Peyer's patch (tissue), 4 donors: ENCODE data around the gene RNF5. TPM values are rescaled to one million over a fixed set of nuclear protein-coding genes. Genes with fewer than 3 reads are reported as not detected.
A peak's percentile ranks its signal among the peaks of the same experiment; 100 is the strongest.

Source experiments
- DNase-seq, 3 donors: peaks; one replicate each; pipeline ENCODE4 v3.0.0-alpha.2; 2017 to 2019
- H3K27ac ChIP-seq, 4 donors: fragments of 200-600 bp; sonication (generic); one replicate each; pipeline ENCODE4 v1.5.1; 2016 to 2019
- H3K27me3 ChIP-seq, 2 donors: fragments of 200-600 bp; sonication (generic); one replicate each; pipeline ENCODE4 v1.5.1; 2019
- H3K36me3 ChIP-seq, 3 donors: fragments of 200-600 bp; sonication (generic); one replicate each; pipeline ENCODE4 v1.5.1; 2016 to 2019
- H3K4me1 ChIP-seq, 4 donors: fragments of 200-600 bp; sonication (generic); one replicate each; pipeline ENCODE4 v1.5.1; 2016 to 2019
- H3K4me3 ChIP-seq, 4 donors: fragments of 200-600 bp; sonication (generic); 1 replicate in 3 of 4; 2 replicates in 1 of 4; pipeline ENCODE4 v1.5.1; 2016 to 2019; ENCODE audit warnings: mild to moderate bottlenecking in 1 of 4
- H3K9me3 ChIP-seq, 4 donors: fragments of 200-600 bp; sonication (generic); one replicate each; pipeline ENCODE4 v1.5.1; 2016 to 2019; ENCODE audit warnings: mild to moderate bottlenecking in 1 of 4
- CTCF ChIP-seq, 6 experiments: fragments of 450-650 bp in 4 of 6; fragments of 200-600 bp in 2 of 6; sonication (generic) in 1 of 6; IDR thresholded peaks; one replicate each; pipeline ENCODE4 v1.5.1; 2017 to 2019; ENCODE audit warnings: antibody characterized with exemption in 6 of 6, mild to moderate bottlenecking in 3 of 6, moderate library complexity in 1 of 6
- POLR2A ChIP-seq, 2 donors: fragments of 450-650 bp; IDR thresholded peaks; one replicate each; pipeline ENCODE4 v1.5.1; 2017; ENCODE audit warnings: antibody characterized with exemption in 2 of 2, mild to moderate bottlenecking in 2 of 2, moderate library complexity in 2 of 2
- total RNA-seq, 4 donors: library from RNA; depleted of rRNA; stranded (reverse); fragments of >200 nt; gene quantifications; one replicate each; pipeline ENCODE4 v1.1.0, GENCODE V29; 2016

RNF5 gene
- total RNA-seq, 4 donors from 2014 or later = 84.2 to 199 (median 115) TPM

DNA sequence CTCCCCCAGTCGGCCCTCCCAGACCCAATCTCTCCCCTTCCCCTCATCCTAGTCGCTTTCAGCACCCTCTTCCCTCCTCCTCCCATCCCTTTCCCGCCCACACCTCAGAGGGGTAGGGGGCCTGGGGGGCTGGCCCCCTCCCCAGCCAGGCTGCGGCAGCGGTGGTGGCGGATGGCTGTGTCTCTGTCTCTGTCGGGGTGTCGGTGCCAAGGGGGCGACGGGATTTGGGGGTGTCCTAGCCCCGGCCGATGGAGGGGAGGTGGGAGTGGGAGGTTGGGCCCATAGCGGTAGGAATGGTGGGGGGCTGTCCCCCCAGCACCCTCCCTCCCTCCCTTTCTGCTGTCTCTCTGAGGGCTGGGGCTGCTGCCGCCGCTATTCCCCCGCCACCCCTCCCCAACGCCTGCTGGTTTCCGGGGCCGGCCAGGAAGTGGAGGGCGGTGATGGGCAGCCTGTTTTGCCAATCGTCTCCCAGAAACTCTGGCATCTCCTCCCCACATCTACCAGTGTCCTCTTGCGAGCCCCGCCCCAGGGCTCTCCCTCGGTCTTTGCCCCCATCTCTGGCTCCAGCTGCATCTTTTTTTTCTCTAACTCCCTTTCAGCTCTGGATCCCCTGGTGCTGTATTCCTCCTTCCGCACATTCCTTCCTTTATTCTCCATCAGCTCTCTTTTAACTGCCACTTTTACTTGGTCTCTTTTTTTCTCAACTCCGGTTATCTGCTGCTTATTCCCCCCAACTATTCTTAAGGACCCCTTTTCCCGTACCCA is 2.3 kb upstream of the RNF5 start, which contains the start of gene AGPAT1:
Gene AGPAT1 (minus strand): TSS at position 374 of the 765 bp plus-strand sequence. CDS start 4,588 bp downstream, outside the sequence.
- peak within 1 kb of the TSS; percentile 88 to 98 (median 94) for H3K27ac ChIP-seq
- H3K27me3 ChIP-seq = no peaks in the 10 kb centered on the region

DNA sequence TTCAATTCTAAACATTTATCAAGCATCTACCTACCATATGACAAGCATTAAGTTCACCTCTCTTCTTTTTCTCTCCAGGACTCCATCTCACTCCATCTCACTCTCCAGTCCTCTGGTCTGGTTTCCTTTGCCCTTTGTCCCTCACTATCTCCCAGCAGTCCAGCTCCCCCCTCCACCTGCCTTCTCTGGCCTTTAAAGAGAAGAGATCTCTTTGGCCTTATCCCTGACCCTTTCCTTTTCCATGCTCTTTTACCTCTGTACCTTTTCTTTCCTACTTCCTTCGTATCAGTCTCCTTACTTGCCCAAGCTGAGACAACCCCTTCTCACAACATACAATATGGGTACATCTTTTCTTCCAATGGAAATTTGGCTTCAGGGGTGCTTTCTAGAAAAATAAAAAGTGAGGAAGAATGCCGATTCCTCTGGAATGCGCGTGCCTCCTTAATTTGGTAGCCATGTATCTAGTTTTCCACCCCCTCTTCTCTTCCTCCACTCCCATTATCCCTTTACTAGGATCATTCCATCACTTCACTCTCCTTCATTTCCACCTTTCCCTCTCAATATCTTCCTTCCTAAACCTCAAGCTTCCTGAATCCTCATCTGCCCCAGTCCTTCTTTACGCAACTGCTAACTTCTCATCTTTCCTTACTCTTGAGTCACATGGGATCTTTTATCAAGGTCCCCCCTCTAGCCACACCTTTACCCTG is 1.6 kb upstream of the RNF5 start:
- H3K9me3 ChIP-seq = no peaks in the 10 kb centered on the region
- peaks cover 0 to 21% (median 0%) of the 10 kb centered on the region in 3 donors for H3K36me3 ChIP-seq
- peak overlapping the region; percentile 50 to 95 (median 76) for H3K4me3 ChIP-seq
- TF ChIP-seq POLR2A (IDR thresholded peaks at IDR 0.05) = no peak
- no peak for TF ChIP-seq CTCF (IDR thresholded peaks at IDR 0.05)
- H3K4me1 ChIP-seq = peaks cover 0 to 45% (median 13%) of the 10 kb centered on the region in 4 donors
- H3K27ac ChIP-seq = peak overlapping the region; percentile 88 to 98 (median 94)
- no peak for DNase-seq
- H3K27me3 ChIP-seq = no peaks in the 10 kb centered on the region

More for the DNA sequence above, 2.3 kb upstream of the RNF5 start, which contains the start of gene AGPAT1:
- peaks cover 0 to 37% (median 13%) of the 10 kb centered on the region in 4 donors for H3K4me1 ChIP-seq
- H3K36me3 ChIP-seq = peaks cover 0 to 17% (median 0%) of the 10 kb centered on the region in 3 donors
- TF ChIP-seq POLR2A (IDR thresholded peaks at IDR 0.05) = peak; percentile 26 to 71
- no peak for TF ChIP-seq CTCF (IDR thresholded peaks at IDR 0.05)
- peak; percentile 93 to 99 (median 97) for DNase-seq
- H3K4me3 ChIP-seq = peak within 1 kb of the TSS; percentile 50 to 95 (median 76)
- H3K9me3 ChIP-seq = no peaks in the 10 kb centered on the region

DNA sequence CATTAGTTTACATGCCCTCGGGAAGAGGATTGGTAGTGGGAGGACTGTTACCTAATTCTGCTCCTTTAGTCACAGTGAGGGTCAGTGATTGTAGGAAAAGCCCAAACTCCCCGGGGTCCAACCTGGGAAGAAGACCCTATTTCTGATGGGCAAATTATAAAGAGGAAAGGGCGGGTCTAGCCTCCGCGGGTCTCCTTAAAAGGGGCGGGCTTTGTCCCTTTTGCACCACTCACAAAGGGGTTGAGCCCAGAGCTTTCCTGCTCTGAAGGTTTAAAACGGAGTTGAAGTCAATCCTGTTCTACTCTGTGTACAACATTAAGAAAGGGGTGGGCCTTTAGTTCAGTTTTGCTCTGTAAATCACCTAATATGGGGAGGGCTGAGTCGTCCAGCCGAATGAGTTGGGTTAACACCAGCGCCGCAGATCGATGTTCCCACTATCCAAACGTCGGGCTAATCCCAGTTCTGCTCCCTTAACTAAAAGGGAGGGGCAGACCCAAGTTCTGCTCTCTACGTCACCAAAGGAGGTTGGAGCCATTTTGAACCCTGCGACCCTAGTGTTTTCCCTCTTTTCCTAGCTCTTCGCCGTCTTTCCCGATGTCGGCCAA is 920 bp upstream of the RNF5 start:
- Histone ChIP-seq H3K4me3 (peak overlapping the region; percentile 56 to 95 (median 74)), H3K27me3 (no peaks in the 10 kb centered on the region), H3K4me1 (peaks cover 0 to 47% (median 13%) of the 10 kb centered on the region in 4 donors), H3K27ac (peak overlapping the region; percentile 88 to 98 (median 94)), H3K9me3 (no peaks in the 10 kb centered on the region), H3K36me3 (peaks cover 0 to 28% (median 0%) of the 10 kb centered on the region in 3 donors)
- peak in 2 of 3 donors; percentile 44 to 69 for DNase-seq
- peak; percentile 26 to 29 for TF ChIP-seq POLR2A (IDR thresholded peaks at IDR 0.05)
- TF ChIP-seq CTCF (IDR thresholded peaks at IDR 0.05) = no peak

DNA sequence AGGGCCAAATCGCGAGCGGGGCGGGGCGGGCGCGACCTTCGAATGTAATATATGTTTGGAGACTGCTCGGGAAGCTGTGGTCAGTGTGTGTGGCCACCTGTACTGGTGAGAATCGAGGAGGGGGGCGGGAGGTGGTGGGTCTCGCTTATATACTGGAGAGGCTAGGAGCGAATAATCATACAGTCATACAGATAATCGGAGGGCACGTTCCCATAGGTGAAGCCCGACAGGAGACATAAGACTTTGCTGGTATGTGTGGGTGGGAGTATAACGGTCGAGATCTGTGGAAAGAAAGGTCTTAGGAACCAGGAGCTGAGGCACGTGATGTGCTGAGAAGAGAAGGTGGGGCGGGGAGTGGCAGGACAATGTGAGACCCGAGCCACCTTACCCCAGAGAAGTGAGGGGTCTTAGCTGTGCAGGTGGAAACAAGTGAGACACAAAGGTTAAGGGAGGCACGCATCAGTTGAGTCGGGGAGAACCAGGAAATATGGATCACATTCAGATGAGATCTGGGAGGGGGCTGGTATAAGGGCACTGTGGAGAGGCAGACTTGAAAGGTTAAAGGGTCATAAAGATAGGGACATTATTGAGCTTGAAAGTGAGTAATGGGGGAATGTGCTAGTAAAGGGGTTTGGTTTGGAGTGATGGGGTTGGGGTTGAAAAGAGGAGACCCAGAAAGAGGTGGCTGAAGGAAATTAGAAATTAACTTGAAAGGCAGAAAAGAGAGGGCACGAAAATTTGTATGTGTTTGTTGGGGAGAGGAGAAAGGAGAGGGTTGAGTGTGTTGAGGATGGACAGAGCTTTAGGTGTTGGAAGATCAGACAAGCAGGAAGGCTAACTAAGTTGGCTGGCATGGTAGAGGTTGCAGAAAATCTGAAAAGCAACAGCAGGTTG is 589 bp downstream of the RNF5 start:
- H3K27ac ChIP-seq = peak overlapping the region; percentile 88 to 98 (median 94)
- no peak for TF ChIP-seq CTCF (IDR thresholded peaks at IDR 0.05)
- peak in 1 of 2 donors; percentile 2 for TF ChIP-seq POLR2A (IDR thresholded peaks at IDR 0.05)
- H3K36me3 ChIP-seq = peaks cover 0 to 43% (median 0%) of the 10 kb centered on the region in 3 donors
- no peaks in the 10 kb centered on the region for H3K9me3 ChIP-seq
- peaks cover 0 to 43% (median 13%) of the 10 kb centered on the region in 4 donors for H3K4me1 ChIP-seq
- no peaks in the 10 kb centered on the region for H3K27me3 ChIP-seq
- peak overlapping the region; percentile 56 to 95 (median 74) for H3K4me3 ChIP-seq
- peak in 1 of 3 donors; percentile 33 for DNase-seq
